Right atrium auricular region (tissue), 2 donors: Measurements from ENCODE around the gene GMPS. TPM values are rescaled to one million over a fixed set of nuclear protein-coding genes. Genes with fewer than 3 reads are reported as not detected.

Experiments used
- DNase-seq: peaks from one replicate; pipeline ENCODE4 v3.0.0-alpha.2; 2019; ENCODE audit warnings: low spot score
- H3K27ac ChIP-seq, 2 donors: fragments of 200-600 bp; sonication (generic); 1 replicate in 1 of 2; 2 replicates in 1 of 2; pipeline ENCODE4 v1.5.1; 2016 to 2019
- H3K27me3 ChIP-seq, 2 donors: fragments of 200-600 bp; sonication (generic); one replicate each; pipeline versions ENCODE4 v1.5.1 to v1.6.0; 2017 to 2019
- H3K36me3 ChIP-seq: fragments of 200-600 bp; sonication (generic); one replicate; pipeline ENCODE4 v1.5.1; 2016
- H3K4me1 ChIP-seq, 2 donors: fragments of 200-600 bp; sonication (generic); one replicate each; pipeline versions ENCODE4 v1.5.1 to v1.6.0; 2017 to 2019
- H3K4me3 ChIP-seq, 2 donors: fragments of 200-600 bp; sonication (generic); 1 replicate in 1 of 2; 2 replicates in 1 of 2; pipeline ENCODE4 v1.5.1; 2017 to 2019; ENCODE audit warnings: mild to moderate bottlenecking in 1 of 2, moderate library complexity in 1 of 2
- H3K9me3 ChIP-seq, 2 donors: fragments of 200-600 bp; sonication (generic); one replicate each; pipeline ENCODE4 v1.5.1; 2019
- CTCF ChIP-seq, 2 donors: fragments of 200-600 bp; sonication (generic); IDR thresholded peaks; one replicate each; pipeline ENCODE4 v1.5.1; 2019; ENCODE audit warnings: antibody characterized with exemption in 2 of 2
- total RNA-seq, 2 donors: library from RNA; depleted of rRNA; stranded (reverse); fragments of >200 nt; gene quantifications; one replicate each; pipeline ENCODE4 v1.1.0, GENCODE V29; 2016

The GMPS gene
- total RNA-seq, 2 donors from 2014 or later, result 22.2 to 22.9 TPM

GRCh38 chr3:155970398-155970797 is 99.9 kb downstream of the GMPS start:
- TF ChIP-seq CTCF (IDR thresholded peaks at IDR 0.05), result no peak

GRCh38 chr3:155972885-155973584 is 102.6 kb downstream of the GMPS start:
- Histone ChIP-seq H3K27me3 (no peaks in the 10 kb centered on the region), H3K4me1 (no peaks in the 10 kb centered on the region), H3K4me3 (no peak overlapping the region), H3K9me3 (no peaks in the 10 kb centered on the region), H3K27ac (no peak overlapping the region), H3K36me3 (no peaks in the 10 kb centered on the region)
- TF ChIP-seq CTCF (IDR thresholded peaks at IDR 0.05), result no peak
- no peak for DNase-seq

More at GRCh38 chr3:155970398-155970797, 99.9 kb downstream of the GMPS start:
- Histone ChIP-seq H3K27ac (no peak overlapping the region), H3K4me1 (no peaks in the 10 kb centered on the region), H3K36me3 (no peaks in the 10 kb centered on the region), H3K4me3 (no peak overlapping the region), H3K27me3 (no peaks in the 10 kb centered on the region), H3K9me3 (no peaks in the 10 kb centered on the region)
- DNase-seq, result no peak

GRCh38 chr3:155978324-155978723 is 107.9 kb downstream of the GMPS start:
- H3K27ac ChIP-seq, result no peak overlapping the region
- H3K4me1 ChIP-seq, result no peaks in the 10 kb centered on the region
- TF ChIP-seq CTCF (IDR thresholded peaks at IDR 0.05), result no peak
- no peaks in the 10 kb centered on the region for H3K36me3 ChIP-seq
- H3K9me3 ChIP-seq, result no peaks in the 10 kb centered on the region
- no peaks in the 10 kb centered on the region for H3K27me3 ChIP-seq
- H3K4me3 ChIP-seq, result no peak overlapping the region
- no peak for DNase-seq

- no peak overlapping the region for H3K4me3 ChIP-seq
- no peak for DNase-seq
- TF ChIP-seq CTCF (IDR thresholded peaks at IDR 0.05), result no peak
- no peaks in the 10 kb centered on the region for H3K27me3 ChIP-seq
- no peaks in the 10 kb centered on the region for H3K9me3 ChIP-seq
- H3K27ac ChIP-seq, result no peak overlapping the region
- no peaks in the 10 kb centered on the region for H3K4me1 ChIP-seq
- no peaks in the 10 kb centered on the region for H3K36me3 ChIP-seq
These were observed 109.3 kb downstream of the GMPS start for GRCh38 chr3:155979746-155980145.

- H3K36me3 ChIP-seq, result no peaks in the 10 kb centered on the region
- DNase-seq, result no peak
- no peak overlapping the region for H3K27ac ChIP-seq
- no peak overlapping the region for H3K4me3 ChIP-seq
- no peaks in the 10 kb centered on the region for H3K9me3 ChIP-seq
- H3K4me1 ChIP-seq, result no peaks in the 10 kb centered on the region
- no peaks in the 10 kb centered on the region for H3K27me3 ChIP-seq
- TF ChIP-seq CTCF (IDR thresholded peaks at IDR 0.05), result no peak
These were observed 111.2 kb downstream of the GMPS start for GRCh38 chr3:155981669-155982068.
